Endothelial cell (in vitro differentiated cells): Measurements from ENCODE around the gene MLF2. TPM values are rescaled to one million over a fixed set of nuclear protein-coding genes. Genes with fewer than 3 reads are reported as not detected.

Experiments
- DNase-seq: peaks from one replicate; pipeline ENCODE4 v3.0.0; 2021; ENCODE audit warnings: low spot score
- H3K27ac Mint-ChIP-seq: one replicate; pipeline ENCODE4 v1.8.0; 2021; ENCODE audit warnings: mixed read lengths, inconsistent platforms; ENCODE audit not compliant: unreplicated experiment
- H3K27me3 Mint-ChIP-seq: one replicate; pipeline ENCODE4 v1.8.0; 2021; ENCODE audit warnings: mild to moderate bottlenecking, moderate library complexity, mixed read lengths, inconsistent platforms; ENCODE audit not compliant: unreplicated experiment
- H3K36me3 Mint-ChIP-seq: one replicate; pipeline ENCODE4 v1.8.0; 2021; ENCODE audit warnings: mild to moderate bottlenecking, low read depth, mixed read lengths, inconsistent platforms; ENCODE audit not compliant: unreplicated experiment
- H3K4me1 Mint-ChIP-seq: one replicate; pipeline ENCODE4 v1.8.0; 2021; ENCODE audit warnings: mild to moderate bottlenecking, mixed read lengths, inconsistent platforms; ENCODE audit not compliant: unreplicated experiment
- H3K4me3 Mint-ChIP-seq: one replicate; pipeline ENCODE4 v1.8.0; 2021; ENCODE audit warnings: mild to moderate bottlenecking, mixed read lengths, inconsistent platforms; ENCODE audit not compliant: unreplicated experiment
- H3K9me3 Mint-ChIP-seq: one replicate; pipeline ENCODE4 v1.8.0; 2021; ENCODE audit warnings: mixed read lengths, inconsistent platforms; ENCODE audit not compliant: unreplicated experiment
- CTCF ChIP-seq: fragments of 200-600 bp; sonication (generic); IDR thresholded peaks from one replicate; pipeline ENCODE4 v1.5.0; 2021; ENCODE audit warnings: antibody characterized with exemption; ENCODE audit not compliant: unreplicated experiment
- total RNA-seq: library from RNA; stranded (reverse); fragmentation: NEBNext Ultra II Directional; extraction: Animal tissue kit (Norgen Biotek cat#: 25700); gene quantifications from one replicate; pipeline ENCODE4 v1.2.1, GENCODE V29; 2021; ENCODE audit not compliant: unreplicated experiment

The MLF2 gene
- total RNA-seq, 1 donor from 2014 or later = 118 TPM

GRCh38 chr12:6787309-6787708, 34.4 kb upstream of the MLF2 start:
- H3K27me3 Mint-ChIP-seq = peaks cover under 1% of the 10 kb centered on the region
- TF ChIP-seq CTCF = no peak
- no peak overlapping the region for H3K4me3 Mint-ChIP-seq
- H3K9me3 Mint-ChIP-seq = no peaks in the 10 kb centered on the region
- H3K4me1 Mint-ChIP-seq = peaks cover 45% of the 10 kb centered on the region
- H3K36me3 Mint-ChIP-seq = peaks cover 4% of the 10 kb centered on the region
- no peak for DNase-seq
- H3K27ac Mint-ChIP-seq = peak overlapping the region; percentile 80

GRCh38 chr12:6786416-6787094, 33.6 kb upstream of the MLF2 start:
- no peaks in the 10 kb centered on the region for H3K9me3 Mint-ChIP-seq
- no peak for TF ChIP-seq CTCF
- H3K4me1 Mint-ChIP-seq = peaks cover 43% of the 10 kb centered on the region
- peaks cover 1% of the 10 kb centered on the region for H3K27me3 Mint-ChIP-seq
- H3K4me3 Mint-ChIP-seq = no peak overlapping the region
- peaks cover 4% of the 10 kb centered on the region for H3K36me3 Mint-ChIP-seq
- H3K27ac Mint-ChIP-seq = peak overlapping the region; percentile 80
- DNase-seq = no peak

- Mint-ChIP-seq H3K4me3 (peak overlapping the region; percentile 11), H3K36me3 (peaks cover 4% of the 10 kb centered on the region), H3K27ac (peak overlapping the region; percentile 81), H3K4me1 (peaks cover 47% of the 10 kb centered on the region), H3K27me3 (peaks cover 2% of the 10 kb centered on the region), H3K9me3 (no peaks in the 10 kb centered on the region)
- TF ChIP-seq CTCF = no peak
- no peak for DNase-seq
These were observed 31.8 kb upstream of the MLF2 start for GRCh38 chr12:6784761-6785160.

- Mint-ChIP-seq H3K36me3 (peaks cover 4% of the 10 kb centered on the region), H3K4me1 (peaks cover 47% of the 10 kb centered on the region), H3K27me3 (peaks cover 4% of the 10 kb centered on the region), H3K27ac (peak overlapping the region; percentile 81), H3K9me3 (no peaks in the 10 kb centered on the region), H3K4me3 (peak overlapping the region; percentile 11)
- no peak for TF ChIP-seq CTCF
- no peak for DNase-seq
These were observed 31.4 kb upstream of the MLF2 start for GRCh38 chr12:6784296-6784695.

- H3K9me3 Mint-ChIP-seq = no peaks in the 10 kb centered on the region
- H3K27me3 Mint-ChIP-seq = peaks cover 4% of the 10 kb centered on the region
- no peak for DNase-seq
- no peak for TF ChIP-seq CTCF
- H3K36me3 Mint-ChIP-seq = peaks cover 4% of the 10 kb centered on the region
- peaks cover 49% of the 10 kb centered on the region for H3K4me1 Mint-ChIP-seq
- H3K27ac Mint-ChIP-seq = no peak overlapping the region
- no peak overlapping the region for H3K4me3 Mint-ChIP-seq
These were observed 30.9 kb upstream of the MLF2 start for GRCh38 chr12:6783828-6784227.
